Panc1 (cell line): ENCODE measurements around the gene CRMP1. TPM values are rescaled to one million over a fixed set of nuclear protein-coding genes. Genes with fewer than 3 reads are reported as not detected.

Source experiments
- ATAC-seq: fragments of 200-7000 bp; cut with Tn5 transposase; 2 replicates; pipeline ENCODE4 v1.9.1; 2020; ENCODE audit warnings: mild to moderate bottlenecking, moderate library complexity
- BruUV-seq: library from RNA; stranded (reverse); fragments of 400-500 nt; replicated peaks from 2 replicates; lab custom pipeline; 2021; lab: Mats Ljungman, UMichigan
- CTCF ChIA-PET: fragments of 300-600 bp; sonication (Branson Sonifier 250); formaldehyde crosslinking; loops from one replicate; lab custom pipeline; 2022; ENCODE audit warnings: antibody characterized with exemption; lab: Charles Lee
- POLR2A ChIA-PET: fragments of 300-600 bp; sonication (Branson Sonifier 250); formaldehyde crosslinking; loops from one replicate; lab custom pipeline; 2022; ENCODE audit warnings: antibody characterized with exemption; lab: Charles Lee
- DNase-seq: peaks from one replicate; pipeline ENCODE4 v3.0.0-alpha.2; 2010; ENCODE audit warnings: low read depth, low spot score
- H3K27ac ChIP-seq: 2 replicates; pipeline ENCODE4 v1.5.1; 2011; ENCODE audit warnings: mild to moderate bottlenecking, low read length, inconsistent platforms
- H3K27me3 ChIP-seq: fragments of 200-500 bp; sonication (Bioruptor generic); 2 replicates; pipeline ENCODE4 v1.6.0; 2014; ENCODE audit warnings: low read length, inconsistent platforms; ENCODE audit not compliant: control insufficient read depth, insufficient read depth
- H3K36me3 ChIP-seq: fragments of 200-500 bp; sonication (Bioruptor generic); 2 replicates; pipeline ENCODE4 v1.5.1; 2014; ENCODE audit warnings: inconsistent platforms, mild to moderate bottlenecking, low read length, moderate library complexity; ENCODE audit not compliant: control insufficient read depth, insufficient read depth
- H3K4me1 ChIP-seq: 2 replicates; pipeline ENCODE4 v1.5.1; 2011; ENCODE audit warnings: inconsistent platforms, mild to moderate bottlenecking, low read length, moderate library complexity; ENCODE audit not compliant: control insufficient read depth, insufficient read depth
- H3K4me3 ChIP-seq, 2 experiments: 2 replicates each; pipeline ENCODE4 v1.5.1; 2011 to 2012; ENCODE audit warnings: low read depth in 2 of 2, low read length in 2 of 2, mild to moderate bottlenecking in 2 of 2, inconsistent platforms in 1 of 2, moderate library complexity in 1 of 2
- H3K9me3 ChIP-seq: fragments of 200-500 bp; sonication (Bioruptor generic); 2 replicates; pipeline ENCODE4 v1.5.1; 2014; ENCODE audit warnings: low read depth, mild to moderate bottlenecking, inconsistent platforms, low read length, moderate library complexity; ENCODE audit not compliant: control insufficient read depth, insufficient read depth
- CTCF ChIP-seq: fragments of 450-650 bp; IDR thresholded peaks from 2 replicates; pipeline ENCODE4 v1.5.1; 2017; ENCODE audit warnings: mild to moderate bottlenecking
- POLR2AphosphoS5 ChIP-seq: IDR thresholded peaks from 2 replicates; pipeline ENCODE4 v1.6.1; 2012; ENCODE audit warnings: mild to moderate bottlenecking, low read depth, low read length, moderate library complexity
- REST ChIP-seq, 2 experiments: IDR thresholded peaks; 2 replicates each; pipeline ENCODE4 v1.6.1; 2011 to 2012; ENCODE audit warnings: low read depth in 2 of 2, control low read depth in 1 of 2, low read length in 1 of 2, mild to moderate bottlenecking in 1 of 2, moderate library complexity in 1 of 2; ENCODE audit not compliant: insufficient read depth in 1 of 2
- SIN3A ChIP-seq: IDR thresholded peaks from 2 replicates; pipeline ENCODE4 v1.6.1; 2012; ENCODE audit warnings: low read depth, mild to moderate bottlenecking, low read length, moderate library complexity, borderline replicate concordance; ENCODE audit not compliant: insufficient read depth
- TCF7L2 ChIP-seq: IDR thresholded peaks from 2 replicates; pipeline ENCODE4 v1.6.1; 2011; ENCODE audit warnings: mild to moderate bottlenecking, low read depth, low read length, inconsistent platforms
- in situ Hi-C: cut with HindIII; loops from 2 replicates; pipeline ENCODE4 v1.10.0; 2016; ENCODE audit warnings: low sequenced_read_pairs, low pct_unique_long_range_greater_than_20kb
- intact Hi-C: fragments of 100-400 bp; cut with micrococcal nuclease; formaldehyde crosslinking; loops from one replicate; pipeline ENCODE4 v1.10.0; 2022; ENCODE audit not compliant: unreplicated experiment
- total RNA-seq: library from RNA; stranded (reverse); gene quantifications from one replicate; pipeline ENCODE4 v1.2.1, GENCODE V29; 2021; ENCODE audit not compliant: unreplicated experiment

CRMP1 gene
- total RNA-seq, 1 experiment from 2014 or later: 0.28 TPM

- ChIA-PET CTCF (no interaction called here), POLR2A (no interaction called here)
- no peak overlapping the region for H3K27ac ChIP-seq
- intact Hi-C loops (no loop called here), in situ Hi-C loops (no loop called here)
- H3K27me3 ChIP-seq: no peaks in the 10 kb centered on the region
- no peaks in the 10 kb centered on the region for H3K4me1 ChIP-seq
- no peaks in the 10 kb centered on the region for H3K36me3 ChIP-seq
- ATAC-seq: no peak
- H3K9me3 ChIP-seq: no peaks in the 10 kb centered on the region
- BruUV-seq: no TSS peak
- H3K4me3 ChIP-seq: no peak overlapping the region
- DNase-seq: no peak
- TF ChIP-seq REST (IDR thresholded peaks at IDR 0.05; ENCODE audit: insufficient read depth in 1 of 2, low read depth in 2 of 2, low read length in 1 of 2): no peak
- TF ChIP-seq SIN3A: no peak
- TF ChIP-seq CTCF: no peak
- no peak for TF ChIP-seq POLR2AphosphoS5
- TF ChIP-seq TCF7L2: no peak
These were observed 30.5 kb upstream of the CRMP1 start for GRCh38 chr4:5923376-5923775.

DNA sequence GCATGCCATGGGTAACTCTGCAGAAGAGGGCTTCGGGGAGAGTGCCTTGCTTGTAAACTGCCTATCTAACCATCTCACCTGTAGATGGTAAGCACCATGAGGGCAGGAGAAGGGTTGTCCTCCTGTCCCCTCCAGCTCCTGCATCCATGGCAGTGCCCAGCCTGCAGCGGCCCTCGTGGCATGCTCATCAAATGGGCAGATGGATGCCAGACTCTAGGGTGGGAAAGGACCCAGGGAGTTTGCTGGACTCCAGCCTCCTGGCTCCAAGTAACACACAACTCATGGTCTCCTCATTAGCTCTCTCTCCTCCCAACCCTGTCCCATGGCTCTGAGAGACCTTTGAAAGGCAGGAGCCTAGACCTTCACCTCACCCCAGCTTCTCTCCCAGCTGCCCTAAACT is 29.7 kb upstream of the CRMP1 start:
- ChIA-PET CTCF (no interaction called here), POLR2A (no interaction called here)
- DNase-seq: no peak
- H3K36me3 ChIP-seq: no peaks in the 10 kb centered on the region
- H3K4me1 ChIP-seq: no peaks in the 10 kb centered on the region
- H3K9me3 ChIP-seq: no peaks in the 10 kb centered on the region
- TF ChIP-seq POLR2AphosphoS5 (no peak), SIN3A (no peak), CTCF (no peak)
- intact Hi-C loops (no loop called here), in situ Hi-C loops (no loop called here)
- no peak overlapping the region for H3K27ac ChIP-seq
- no peaks in the 10 kb centered on the region for H3K27me3 ChIP-seq
- no peak overlapping the region for H3K4me3 ChIP-seq
- BruUV-seq: no TSS peak
- ATAC-seq: no peak
